HS-27A (cell line): ENCODE results near the gene ARFGAP2.

Source experiments
- DNase-seq: peaks from one replicate; pipeline ENCODE4 v3.0.0-alpha.2; 2012; ENCODE audit warnings: low read depth, missing footprints

The ARFGAP2 gene

DNA sequence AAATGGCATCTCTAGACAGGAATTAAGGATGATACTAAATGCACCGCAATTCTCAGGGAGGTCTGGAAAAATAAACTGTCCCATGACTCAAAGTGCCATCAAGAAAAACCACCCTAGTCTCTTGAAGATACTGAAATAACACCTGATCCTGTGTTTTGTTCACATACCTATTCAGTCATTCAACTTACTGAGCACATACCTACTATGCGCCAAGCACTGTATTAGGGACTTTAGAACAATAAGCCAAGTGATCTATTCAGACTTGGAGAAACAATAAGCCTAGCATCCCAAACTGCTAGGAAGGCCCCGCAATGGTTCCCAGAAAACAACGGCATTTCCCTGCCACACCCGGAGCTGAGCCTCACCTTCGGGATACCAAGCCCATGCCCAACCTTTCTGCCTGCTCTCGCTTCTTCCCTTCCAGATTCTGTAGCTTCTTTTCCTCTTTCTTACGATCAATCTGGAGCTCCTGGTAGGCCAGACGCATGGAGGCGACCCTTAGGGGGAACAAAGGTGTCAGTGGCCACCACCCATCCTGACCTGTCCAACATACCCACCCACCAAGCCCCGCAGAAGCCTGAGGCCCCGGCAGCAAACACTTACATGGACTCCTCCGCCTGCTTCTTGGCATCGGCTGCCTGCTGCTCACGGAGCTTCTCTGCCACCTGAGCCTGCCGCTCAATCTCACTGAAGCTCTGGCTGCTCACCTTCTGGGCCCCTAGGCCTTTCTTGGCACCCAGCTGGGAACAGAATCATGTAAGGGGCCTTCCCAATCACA is 5.4 kb downstream of the ARFGAP2 start:
- no peak for DNase-seq

DNA sequence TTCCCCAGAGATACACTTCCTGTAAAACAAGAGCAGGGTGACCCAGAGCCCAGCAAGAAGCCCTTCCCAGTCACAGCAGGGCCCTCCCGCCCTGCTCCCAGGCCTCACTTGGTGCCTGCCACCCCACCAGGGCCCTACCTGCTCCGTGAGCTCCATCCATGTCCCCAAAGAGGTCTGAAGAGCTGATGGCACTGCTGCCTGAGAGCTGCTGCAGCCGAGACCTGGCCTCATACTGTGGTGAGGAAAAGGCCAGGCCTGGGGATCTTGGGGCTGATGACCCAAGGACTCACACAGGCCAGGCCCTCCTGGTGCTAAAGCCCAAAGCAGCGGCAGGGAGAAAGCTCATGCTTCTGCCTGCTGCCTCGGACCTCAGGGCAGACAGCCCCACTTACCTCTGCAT is 10.3 kb downstream of the ARFGAP2 start:
- DNase-seq = no peak

DNA sequence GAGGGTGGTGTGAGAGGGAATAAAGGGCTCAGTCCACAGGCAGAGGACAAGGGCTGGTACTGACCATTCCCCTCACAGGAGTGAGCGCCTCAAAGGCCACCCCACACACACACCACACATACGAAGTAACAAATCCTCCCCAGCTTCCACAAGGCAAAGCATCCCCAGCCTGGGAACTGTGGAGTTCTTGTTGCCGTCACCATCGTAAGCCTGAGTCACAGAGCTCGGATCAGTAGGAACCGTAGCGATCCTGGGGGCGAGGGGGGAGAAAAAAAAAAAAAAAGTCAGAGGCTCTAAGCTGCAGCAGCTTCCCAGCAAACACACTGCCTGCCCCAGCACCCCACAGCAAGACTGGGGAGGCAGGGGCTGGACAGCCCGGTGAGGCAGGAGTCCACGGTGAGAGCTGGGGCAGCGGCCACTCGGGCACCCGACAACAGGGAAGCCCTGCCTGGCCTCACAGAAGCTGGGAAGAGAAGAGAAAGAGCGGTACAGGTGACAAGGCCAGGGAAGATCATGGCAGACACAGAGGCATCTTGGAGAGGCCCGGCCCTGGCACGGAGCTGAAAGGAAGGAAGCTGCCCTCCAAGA is 11.3 kb downstream of the ARFGAP2 start:
- no peak for DNase-seq

DNA sequence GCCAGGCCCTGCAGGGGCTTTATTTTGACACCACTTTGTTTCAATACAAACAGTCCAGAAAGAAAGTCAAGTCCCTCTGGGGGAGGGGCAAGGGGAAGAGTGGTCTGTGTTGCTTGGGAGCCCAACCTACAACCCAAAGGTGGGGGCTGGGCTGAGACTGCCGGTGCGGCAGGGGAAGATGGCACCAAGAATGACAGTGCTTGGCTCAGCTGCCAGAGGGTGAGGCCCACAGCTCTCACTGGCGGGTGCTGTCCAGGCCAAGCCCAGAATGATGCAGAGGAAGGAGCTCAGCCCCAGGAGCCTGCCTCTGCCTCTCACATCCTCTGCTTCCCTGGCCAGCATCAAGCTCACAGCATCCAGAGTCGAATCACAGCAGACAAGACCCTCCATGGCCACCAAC is 12.4 kb downstream of the ARFGAP2 start:
- no peak for DNase-seq

DNA sequence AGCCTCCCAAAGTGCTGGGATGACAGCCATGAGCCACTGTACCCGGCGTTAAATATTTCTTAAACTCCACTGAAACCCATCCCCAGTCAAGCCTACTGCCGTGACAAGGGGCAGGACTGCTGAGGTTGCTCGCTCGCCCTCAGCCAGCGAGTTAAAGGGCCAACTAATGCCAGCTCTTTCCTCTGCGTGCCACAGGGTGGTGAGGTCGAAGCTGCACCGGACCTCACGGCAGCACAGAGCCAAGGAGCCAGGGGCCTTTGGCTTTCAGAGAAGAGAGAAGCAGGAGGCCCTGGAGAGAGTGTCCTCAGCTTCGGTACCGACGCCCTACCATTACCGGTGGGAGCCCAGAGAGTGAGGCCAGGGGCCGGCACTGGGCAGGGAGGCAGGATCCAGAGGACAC is 12.8 kb downstream of the ARFGAP2 start:
- no peak for DNase-seq

DNA sequence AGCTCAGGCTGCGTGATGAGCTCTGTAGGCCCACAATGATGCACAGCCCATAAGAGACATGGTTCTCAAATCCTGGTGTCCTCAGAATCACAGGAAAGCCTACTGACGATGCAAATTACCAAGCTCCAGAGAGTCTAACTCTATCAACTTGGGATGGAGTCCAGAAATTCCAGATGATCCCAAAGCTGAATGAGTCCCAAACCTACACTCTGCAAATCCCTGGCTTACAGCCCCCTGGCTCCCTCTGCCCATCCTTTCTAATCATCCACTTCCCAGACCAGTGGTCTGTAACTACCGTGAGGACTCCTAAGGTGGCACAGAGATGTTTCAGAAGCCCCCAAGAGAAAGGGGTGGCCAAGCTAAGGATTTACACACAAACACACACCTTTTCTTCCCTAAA is 13.5 kb downstream of the ARFGAP2 start:
- DNase-seq = no peak

DNA sequence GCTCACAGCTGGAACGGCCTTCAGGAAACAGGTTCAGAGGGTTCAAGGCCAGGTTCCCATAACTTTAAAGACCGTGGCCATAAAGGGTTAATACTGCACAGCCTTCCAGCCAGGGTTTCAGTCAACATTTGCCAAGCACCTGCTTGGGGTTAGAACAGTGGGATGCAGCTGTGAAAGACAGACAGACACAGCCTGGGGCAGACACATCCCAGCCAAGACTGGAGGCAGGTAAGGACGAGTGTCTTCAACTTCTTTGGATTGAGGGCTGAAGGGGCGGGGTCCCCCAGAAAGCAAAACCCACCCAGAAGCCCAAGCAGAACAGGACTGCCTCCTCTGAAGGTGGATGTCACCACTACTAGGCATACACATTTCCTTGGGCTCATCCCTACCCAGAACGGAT is 14.3 kb downstream of the ARFGAP2 start:
- no peak for DNase-seq

DNA sequence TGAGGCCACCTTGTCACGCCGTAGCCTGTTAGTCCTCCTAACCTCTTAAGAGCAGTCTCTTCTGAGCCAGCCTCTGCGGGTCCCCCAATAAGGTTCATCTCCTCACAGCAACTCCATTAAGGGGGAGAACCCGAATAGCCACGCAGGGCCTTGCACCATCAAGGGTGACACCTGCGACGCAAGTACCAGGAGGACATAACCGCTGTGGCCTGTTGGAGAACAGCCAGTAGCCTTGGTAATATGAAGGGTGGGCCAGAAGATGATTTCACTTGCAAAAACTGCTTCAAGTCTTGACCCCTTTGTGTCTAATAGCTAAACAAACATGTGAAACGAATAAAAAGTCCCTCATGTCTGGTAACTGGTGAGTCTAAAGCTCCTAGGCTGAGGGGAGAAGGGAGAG is 14.8 kb downstream of the ARFGAP2 start:
- no peak for DNase-seq

DNA sequence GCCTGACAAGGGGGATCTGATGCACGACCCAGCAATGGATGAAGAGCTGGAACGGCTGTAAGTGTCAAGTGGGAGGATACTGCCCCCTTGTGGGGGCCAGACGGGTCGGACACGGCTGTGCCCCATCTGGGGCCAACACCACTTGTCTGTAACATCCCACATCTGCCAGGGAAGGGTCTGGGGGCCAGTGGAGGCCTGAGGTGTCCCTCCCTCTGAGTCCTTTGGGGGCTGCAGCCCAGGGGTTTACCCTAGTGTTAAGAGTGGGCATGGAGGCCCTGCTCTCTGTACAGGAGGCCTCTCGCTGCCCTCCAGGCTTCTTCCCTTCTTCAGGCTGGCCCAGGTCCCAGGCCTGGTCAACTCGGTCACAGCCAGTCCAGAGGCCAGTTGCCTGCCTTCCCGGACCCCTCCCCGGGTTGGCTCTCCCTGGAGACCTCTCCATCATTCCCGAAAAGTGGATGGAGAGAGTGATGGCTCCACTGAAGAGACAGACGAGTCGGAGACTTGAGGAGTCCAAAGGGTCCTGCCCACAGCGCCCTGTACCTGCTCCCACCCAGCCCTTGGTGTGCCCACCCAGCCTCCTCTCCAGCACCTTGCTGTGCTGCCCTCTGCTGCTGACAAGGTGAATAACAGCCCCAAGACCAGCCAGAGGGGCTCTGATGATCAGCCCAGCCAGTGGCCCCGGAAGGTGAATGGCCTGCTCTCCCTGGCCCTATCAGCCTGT is 15.4 kb downstream of the ARFGAP2 start:
- DNase-seq = no peak

DNA sequence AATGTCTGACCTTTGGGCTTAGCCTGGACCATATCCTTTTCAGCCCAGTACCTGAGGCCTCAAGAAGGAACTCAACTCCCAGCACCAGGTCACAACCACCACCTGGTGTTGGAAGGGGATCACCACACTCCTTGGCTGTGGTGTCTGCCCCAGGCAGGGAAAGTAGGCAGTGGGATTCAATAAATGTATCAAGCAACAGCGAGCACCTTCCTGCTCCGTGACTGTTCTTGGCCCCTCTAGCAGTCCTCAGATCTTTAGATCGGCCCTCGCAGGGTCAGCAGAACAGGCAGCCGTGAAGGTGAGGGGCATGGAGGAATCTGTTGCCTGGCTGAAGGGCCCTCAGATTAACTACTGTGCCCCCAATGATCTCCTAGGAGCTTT is 15.9 kb downstream of the ARFGAP2 start:
- DNase-seq = no peak

DNA sequence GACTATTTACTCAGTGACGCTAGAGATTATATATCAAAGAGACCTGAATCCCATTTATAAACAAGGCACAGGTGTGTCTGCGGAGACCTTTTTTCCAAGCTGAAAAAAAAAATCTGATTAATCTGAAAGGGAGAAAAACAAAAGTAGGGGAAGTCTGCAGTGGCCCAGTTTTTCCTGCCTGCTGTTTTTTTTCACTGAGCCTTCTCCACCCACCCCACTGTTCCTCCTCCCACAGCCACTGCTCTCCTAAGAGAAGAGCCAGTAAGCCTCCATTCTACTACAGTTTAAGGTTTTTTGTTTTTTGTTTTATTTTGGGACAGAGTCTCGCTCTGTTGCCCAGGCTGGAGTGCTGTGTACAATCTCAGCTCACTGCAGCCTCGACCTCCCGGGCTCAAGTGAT is 18.4 kb downstream of the ARFGAP2 start:
- no peak for DNase-seq

DNA sequence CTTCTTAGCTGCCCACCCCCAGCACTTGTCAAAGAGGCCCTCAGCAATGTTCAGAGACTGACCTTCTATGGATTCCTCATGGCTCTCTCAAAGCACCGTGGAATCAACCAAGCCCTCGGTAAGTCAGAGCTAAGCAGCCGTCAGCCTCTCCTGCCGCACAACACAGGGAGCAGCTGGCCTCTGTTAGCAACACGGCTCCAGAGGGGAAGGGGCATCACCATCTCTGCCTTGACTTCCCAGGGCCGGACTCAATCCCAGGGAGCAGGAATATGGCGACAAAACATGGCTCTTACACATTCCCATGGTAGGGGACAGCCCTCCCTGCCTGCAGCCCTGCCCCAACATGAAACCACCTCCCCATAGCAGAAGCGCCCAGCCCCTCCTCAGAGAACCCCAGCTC is 18.9 kb downstream of the ARFGAP2 start:
- DNase-seq = no peak

DNA sequence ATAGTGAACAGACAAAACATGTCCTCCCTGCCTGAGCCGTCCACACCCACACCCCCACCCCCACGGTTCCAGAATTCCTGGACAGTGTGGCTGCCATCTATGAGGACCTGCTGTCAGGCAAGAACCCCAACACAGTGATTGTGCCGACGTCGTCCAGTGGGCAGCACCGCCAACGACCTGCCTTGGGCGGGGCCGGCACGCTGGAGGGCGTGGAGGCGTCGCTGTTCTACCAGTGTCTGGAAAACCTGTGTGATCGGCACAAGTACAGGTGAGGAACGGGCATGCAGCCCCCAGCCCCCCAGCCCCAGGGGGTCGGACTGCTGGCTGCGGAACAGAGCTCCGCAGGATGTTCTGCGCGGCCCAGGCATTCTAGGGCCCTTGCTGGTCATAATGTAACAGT is 19.7 kb downstream of the ARFGAP2 start:
- no peak for DNase-seq

DNA sequence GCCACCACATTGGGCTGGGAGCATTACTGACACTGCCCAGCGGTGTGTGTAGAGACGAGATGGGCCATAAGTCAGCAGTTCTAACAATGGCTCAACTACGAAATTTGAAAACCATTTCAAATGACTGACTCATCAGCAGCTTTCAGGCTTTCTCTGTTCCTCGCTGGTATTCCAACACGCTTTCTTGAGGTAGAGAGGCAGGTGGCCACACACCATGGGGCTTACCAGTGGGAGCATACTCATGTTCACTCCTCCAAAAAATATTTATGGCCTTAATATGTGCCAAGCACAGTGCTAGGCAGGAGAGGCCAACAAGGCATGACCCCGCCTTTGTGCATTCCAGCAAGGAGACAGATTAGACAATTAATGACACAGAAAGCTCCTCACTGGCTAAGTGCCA is 20.3 kb downstream of the ARFGAP2 start:
- DNase-seq = no peak

DNA sequence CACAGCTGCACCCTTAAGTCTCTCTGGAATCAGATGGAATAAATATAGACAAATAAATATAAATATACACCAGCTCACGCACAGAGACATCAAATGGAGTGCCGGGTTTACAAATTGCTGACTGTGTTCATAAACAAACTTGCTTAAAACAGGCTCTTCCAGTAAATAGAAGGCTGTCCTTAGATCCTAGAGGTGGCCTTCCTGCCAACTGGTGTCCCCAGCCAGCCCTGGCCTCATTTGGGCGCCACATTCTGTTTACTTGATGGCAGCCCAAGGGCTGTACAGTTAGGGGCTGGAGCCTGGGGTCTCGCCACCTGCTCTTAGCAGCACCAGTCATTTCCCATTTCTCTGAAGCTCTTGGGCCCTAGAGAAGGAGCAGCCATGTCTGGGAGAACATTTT is 20.8 kb downstream of the ARFGAP2 start:
- DNase-seq = no peak

DNA sequence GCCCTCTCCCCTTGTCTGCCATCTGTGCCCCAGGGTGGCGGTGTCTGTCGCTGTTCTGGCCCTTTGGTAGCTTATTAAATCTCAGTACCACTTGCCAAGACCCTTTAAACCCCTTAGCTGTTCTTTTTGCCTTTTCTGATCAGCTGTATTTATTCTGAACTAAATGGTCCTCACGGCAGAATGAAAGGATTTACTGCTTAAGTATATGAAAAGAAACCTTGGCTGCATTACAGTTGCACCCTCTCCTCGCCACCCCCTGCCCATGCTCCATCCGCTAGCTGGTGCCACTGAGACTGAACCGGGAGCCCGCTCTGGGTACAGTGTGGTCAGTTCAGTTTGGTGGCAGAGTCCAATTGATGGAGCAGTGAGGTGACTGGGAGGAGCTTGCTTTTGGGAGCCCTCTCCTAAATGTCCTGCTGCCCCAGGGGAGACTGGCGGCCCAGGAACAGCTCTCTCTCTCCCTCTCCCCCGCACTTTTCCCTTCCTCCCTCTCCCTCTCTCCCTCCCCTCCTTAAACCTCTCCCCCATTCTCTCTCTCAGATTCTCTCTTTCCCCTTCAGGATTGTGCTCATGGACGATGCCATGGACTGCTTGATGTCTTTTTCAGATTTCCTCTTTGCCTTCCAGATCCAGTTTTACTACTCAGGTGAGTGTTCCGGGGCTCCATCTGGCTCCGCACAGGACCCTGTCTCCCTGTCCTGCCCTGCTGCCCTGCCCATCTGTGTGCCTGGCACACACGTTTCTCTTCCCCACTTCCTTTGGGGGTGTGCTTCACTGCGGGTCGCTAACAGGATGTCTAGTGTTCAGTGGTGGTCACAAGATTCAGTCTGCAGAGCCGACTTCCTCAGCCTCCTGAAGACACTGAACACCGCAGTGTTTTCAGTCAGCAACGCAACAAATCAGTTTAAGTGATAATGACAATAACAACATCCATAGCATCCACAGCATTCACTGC is 21.8 kb downstream of the ARFGAP2 start:
- DNase-seq = no peak

DNA sequence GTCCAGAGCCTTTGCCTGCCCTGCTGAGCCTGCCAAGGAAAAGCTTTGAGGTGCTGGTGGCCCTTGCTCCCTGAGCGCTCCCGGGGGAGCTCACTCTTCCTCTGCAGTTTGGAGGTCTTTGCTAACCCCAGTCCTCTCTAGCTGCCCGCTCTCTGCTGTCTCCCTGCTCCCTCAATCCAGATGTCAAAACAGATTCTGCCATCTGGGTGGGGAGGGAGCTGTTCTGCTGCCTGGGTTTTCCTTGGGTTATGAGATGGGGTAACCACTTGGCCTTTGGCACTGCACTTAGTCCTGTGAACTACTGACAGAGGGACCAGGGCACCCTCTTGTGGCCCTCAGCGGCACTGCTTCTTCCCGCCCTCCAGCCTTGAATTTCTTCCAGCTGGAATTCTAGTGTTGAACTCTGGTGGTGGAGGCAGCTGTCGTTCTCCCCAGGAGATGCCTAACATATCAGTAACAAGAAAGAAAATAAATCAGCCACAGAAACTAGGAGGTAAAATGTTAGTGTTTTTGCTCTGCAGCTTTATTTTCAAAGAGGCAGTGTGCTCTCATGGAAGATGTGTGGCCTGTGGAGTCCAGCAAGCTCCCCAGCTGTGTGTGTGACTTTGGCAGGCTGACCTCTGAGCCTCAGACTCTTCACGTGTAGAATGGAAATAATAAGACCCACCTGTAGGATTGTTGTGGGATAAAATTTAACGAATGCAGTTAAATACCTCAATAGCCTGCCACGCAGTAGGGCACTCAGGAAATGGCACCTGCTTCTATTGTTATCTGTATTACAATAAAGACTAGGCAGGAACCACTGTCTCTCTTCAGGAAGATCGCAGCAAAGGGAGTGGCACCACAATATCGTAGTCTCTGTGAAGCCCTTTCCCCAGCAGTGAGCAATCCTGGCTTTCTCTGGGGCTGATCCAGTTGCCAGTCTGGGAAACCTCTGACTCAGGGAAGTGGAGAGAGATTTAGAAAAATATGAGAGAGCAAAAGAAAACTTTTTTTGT is 23.4 kb downstream of the ARFGAP2 start:
- peak; percentile 55 for DNase-seq

DNA sequence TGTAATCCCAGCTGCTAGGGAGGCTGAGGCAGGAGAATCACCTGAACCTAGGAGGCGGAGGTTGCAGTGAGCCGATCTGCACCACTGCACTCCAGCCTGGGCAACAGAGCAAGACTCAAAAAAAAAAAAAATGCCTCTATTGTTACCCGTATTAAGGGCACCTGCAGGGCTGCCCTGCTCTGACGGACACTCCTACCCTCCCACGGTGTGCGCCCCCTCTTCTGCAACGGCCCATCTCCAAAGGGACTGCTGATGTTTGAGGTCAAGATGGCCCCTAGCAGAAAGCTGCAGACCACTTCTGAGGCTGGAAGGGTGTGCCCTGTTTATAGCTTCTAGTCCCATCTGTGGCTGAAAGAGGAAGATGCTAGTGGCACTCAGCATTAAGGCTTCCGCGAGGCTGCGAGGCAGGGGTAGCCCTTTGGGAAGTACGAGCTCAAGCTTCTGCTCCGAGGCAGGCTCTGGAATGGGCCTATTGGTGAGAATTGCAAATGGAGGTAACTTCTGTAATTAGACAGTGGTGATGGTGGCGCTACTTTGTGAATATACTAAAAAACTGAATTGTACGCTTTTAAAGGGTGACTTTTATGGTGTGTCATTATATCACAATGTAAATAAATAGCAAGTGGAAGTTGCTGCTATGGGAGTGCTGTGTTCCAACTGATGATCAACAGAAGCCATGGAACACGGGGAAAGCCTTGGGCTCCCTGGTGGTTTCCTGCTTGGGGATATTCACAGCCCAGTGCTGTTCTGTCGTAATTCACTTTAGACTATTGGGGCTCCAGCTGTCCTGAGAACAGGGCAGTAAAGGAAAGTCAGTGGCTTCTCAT is 24.3 kb downstream of the ARFGAP2 start:
- no peak for DNase-seq

DNA sequence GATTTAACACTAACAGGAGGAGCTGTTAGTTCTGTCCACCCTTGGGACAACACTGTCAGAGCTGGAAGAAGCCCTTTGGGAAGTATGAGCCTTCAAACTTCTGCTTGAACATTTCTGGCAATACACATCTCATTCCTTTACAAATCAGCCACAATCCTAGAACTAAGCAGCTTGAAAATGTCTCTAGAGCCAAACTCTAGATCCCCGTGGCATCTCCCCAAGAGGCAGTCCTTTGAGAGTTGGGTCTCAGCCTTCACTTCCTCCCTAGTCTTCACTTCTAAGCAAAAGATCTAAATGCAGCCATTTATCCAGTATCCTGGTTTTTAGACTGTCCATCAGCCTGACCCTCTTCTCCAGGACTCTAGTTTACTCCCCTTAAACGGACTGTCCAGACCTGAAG is 26.9 kb downstream of the ARFGAP2 start:
- DNase-seq = no peak

DNA sequence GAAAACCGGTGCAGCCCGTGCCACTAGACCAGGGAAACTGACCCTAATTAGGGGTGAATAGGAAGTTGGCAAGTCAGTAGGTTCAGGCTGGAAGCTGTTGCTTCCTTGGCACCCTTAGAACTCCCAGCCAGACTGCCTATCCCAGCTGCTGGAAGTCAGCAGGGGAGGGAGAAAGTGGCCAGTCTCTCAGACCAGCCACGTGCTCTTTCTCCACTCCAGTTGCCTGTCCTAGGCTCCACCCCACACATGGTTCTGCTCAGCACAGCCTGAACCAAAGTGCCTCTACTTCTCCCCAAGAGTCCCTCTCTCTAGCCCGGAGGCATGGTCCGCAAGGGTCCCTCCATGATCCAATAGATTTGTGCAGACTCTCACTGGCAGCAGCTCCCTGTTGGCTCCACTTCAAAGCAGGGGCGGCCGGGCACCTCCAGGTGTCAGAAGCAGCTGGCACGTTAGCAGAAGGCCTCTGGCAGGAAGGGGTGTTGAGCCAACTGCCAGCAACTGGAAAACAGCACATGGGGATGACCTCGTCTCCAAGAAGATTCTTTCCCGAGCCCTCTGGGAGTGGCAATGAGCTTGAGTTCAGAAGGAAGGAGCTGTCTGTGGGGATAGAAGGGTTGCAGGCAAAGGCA is 27.7 kb downstream of the ARFGAP2 start:
- no peak for DNase-seq
